ACHN (cell line): Measurements from ENCODE around the gene ARHGAP22.

Experiments
- DNase-seq: peaks from one replicate; pipeline ENCODE4 v3.0.0-alpha.2; 2015
- in situ Hi-C: cut with HindIII; loops from 2 replicates; pipeline ENCODE4 v1.10.0; 2017; ENCODE audit warnings: low sequenced_read_pairs, low pct_ligation_motif_present, low pct_unique_long_range_greater_than_20kb

Gene ARHGAP22

GRCh38 chr10:48609899-48610584 is 5.2 kb upstream of the ARHGAP22 start:
- in situ Hi-C loops: no loop called here
- no peak for DNase-seq

- in situ Hi-C loops: no loop called here
- DNase-seq: no peak
These were observed 4.6 kb upstream of the ARHGAP22 start for GRCh38 chr10:48609441-48609840.

GRCh38 chr10:48608976-48609375 is 4.1 kb upstream of the ARHGAP22 start:
- in situ Hi-C loops: no loop called here
- DNase-seq: no peak

- peak; percentile 75 for DNase-seq
- in situ Hi-C loops: no loop called here
These were observed 3.4 kb upstream of the ARHGAP22 start for GRCh38 chr10:48608279-48608681.

GRCh38 chr10:48607356-48608278 is 2.7 kb upstream of the ARHGAP22 start:
- in situ Hi-C loops: no loop called here

GRCh38 chr10:48606530-48607355 is 1.9 kb upstream of the ARHGAP22 start:
- in situ Hi-C loops: no loop called here
- DNase-seq: peak; percentile 80

More at GRCh38 chr10:48607356-48608278, 2.7 kb upstream of the ARHGAP22 start:
- no peak for DNase-seq

GRCh38 chr10:48605786-48606529 is 1.1 kb upstream of the ARHGAP22 start:
- DNase-seq: no peak
- in situ Hi-C loops: no loop called here

- DNase-seq: peak; percentile 36
- in situ Hi-C loops: no loop called here
These were observed 558 bp downstream of the ARHGAP22 start for GRCh38 chr10:48604039-48604990.

- no peak for DNase-seq
- in situ Hi-C loops: no loop called here
These were observed 1.3 kb downstream of the ARHGAP22 start for GRCh38 chr10:48603421-48604038.

GRCh38 chr10:48602401-48603135 is 2.3 kb downstream of the ARHGAP22 start:
- no peak for DNase-seq
- in situ Hi-C loops: no loop called here

GRCh38 chr10:48601789-48602188 is 3.1 kb downstream of the ARHGAP22 start:
- DNase-seq: no peak
- in situ Hi-C loops: no loop called here

- no peak for DNase-seq
- in situ Hi-C loops: no loop called here
These were observed 4.0 kb downstream of the ARHGAP22 start for GRCh38 chr10:48600645-48601505.

GRCh38 chr10:48599830-48600134 is 5.1 kb downstream of the ARHGAP22 start:
- DNase-seq: no peak
- in situ Hi-C loops: no loop called here

- in situ Hi-C loops: no loop called here
- no peak for DNase-seq
These were observed 5.7 kb downstream of the ARHGAP22 start for GRCh38 chr10:48598936-48599829.
